HG03460 (cell line): Measurements from ENCODE around the gene TSPEAR.
"Not testable (repeated sequence)": the region's sequence is repeated elsewhere in the genome, so short reads cannot be mapped to it uniquely, and the experiment has no call there.

Experiments
- ATAC-seq: cut with Tn5 transposase; IDR thresholded peaks from one replicate; pipeline ENCODE4 v1.9.1; 2021; ENCODE audit not compliant: unreplicated experiment

The TSPEAR gene

GRCh38 chr21:44612669-44613229 lies 98.6 kb downstream of the TSPEAR start:
- no peak for ATAC-seq

- ATAC-seq, result no peak
These were observed 99.3 kb downstream of the TSPEAR start, which contains the start of gene KRTAP10-8 for GRCh38 chr21:44612029-44612486. Gene KRTAP10-8 (plus strand): TSS chr21:44612079. CDS start chr21:44612101, 22 bp downstream.

GRCh38 chr21:44611551-44611950 lies 99.8 kb downstream of the TSPEAR start:
- no peak for ATAC-seq

GRCh38 chr21:44610157-44610843 lies 101.1 kb downstream of the TSPEAR start:
- ATAC-seq, result not testable (repeated sequence)

DNA sequence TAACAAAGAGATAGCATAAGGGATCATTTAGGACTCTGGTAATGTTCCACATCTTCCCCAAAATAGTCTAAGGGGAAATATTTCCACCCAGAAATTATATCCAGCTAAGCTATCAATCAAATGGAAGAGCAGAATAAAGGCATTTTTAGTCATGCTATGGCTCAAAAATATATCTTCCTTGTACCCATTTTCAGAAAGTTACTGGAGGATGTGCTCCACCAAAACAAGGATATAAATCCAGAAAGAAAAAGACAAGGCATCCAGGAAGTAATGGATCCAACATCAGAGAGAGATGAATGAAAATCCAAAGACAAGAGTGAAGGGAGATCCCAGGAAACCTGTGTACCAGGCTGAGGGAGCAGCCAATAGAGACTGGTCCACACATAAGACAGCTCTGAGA lies 102.2 kb downstream of the TSPEAR start:
- ATAC-seq, result no peak

DNA sequence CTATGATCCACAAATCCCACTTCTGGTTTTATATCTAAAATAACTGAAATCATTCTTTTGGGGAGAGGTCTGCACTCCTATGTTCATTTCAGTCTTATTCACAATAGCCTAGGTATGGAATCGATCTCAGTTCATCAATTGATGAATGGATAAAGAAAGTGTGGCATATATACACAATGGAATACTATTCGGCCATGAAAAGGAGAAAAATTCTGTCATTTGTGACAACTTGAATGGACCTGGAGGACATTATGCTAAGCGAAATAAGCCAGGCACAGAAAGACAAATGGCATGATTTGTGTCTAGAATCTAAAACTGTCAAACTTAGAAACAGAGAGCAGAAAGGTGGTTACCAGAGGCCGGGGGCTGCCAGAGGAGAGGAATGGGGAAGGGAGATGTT lies 104.9 kb downstream of the TSPEAR start:
- no peak for ATAC-seq

- ATAC-seq, result no peak
These were observed 107.5 kb downstream of the TSPEAR start for GRCh38 chr21:44603911-44604310.

DNA sequence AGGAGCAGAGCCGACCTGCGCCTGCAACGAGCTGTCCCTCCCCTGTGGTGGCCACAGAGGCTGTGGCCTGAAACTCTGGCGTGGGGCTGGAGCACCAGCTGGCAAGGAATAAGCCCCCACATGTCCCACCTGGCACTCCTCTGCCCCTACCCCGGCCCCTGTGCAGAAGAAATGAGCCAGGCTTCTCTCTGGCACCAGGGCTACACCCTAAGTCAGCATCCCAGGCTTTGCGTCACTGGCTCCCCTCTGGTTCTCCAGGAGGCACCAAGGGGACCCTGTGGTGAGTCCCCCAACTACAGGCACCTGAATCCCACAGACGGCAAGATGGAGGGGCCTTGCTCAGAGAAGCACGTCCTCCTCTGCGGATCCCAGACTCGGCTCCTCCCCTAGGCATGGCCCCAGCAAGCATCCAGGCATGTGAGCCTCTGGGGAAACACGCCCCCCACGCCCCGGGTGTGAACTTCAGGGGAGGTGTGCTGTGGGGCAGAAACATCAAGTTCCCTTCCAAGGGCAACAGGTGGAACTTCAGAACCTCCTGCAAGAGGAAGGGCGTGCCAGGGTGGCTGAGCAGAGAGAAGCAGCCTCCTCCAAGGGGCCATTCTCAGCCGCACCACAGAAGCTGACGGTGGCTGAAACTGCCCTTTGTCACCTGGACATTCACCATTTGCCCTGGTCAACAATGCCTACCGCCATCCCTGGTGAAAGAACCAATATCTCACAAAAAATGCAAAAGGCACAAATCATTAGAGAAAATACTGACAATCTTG lies 108.1 kb downstream of the TSPEAR start:
- ATAC-seq, result no peak

DNA sequence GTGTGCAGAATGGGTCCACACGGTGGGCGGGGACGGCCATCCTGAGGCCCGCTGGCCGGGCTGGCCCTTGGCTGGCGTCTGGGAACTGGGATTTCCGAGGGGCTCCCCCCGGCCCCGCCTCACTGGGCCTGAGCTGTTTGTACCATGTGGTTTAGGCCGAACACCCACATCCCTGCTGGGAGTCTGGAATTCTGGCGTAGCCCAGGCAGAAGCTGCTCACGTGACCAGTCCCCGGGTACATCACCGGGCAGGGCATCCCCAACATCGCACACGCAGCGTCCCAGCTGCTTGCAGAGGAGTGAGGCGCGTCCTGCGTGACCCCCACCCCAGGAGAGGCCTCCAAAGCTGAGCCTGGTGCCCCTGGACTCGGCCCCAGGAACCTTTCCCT lies 108.9 kb downstream of the TSPEAR start:
- no peak for ATAC-seq

- no peak for ATAC-seq
These were observed 109.5 kb downstream of the TSPEAR start for GRCh38 chr21:44601596-44602462.

GRCh38 chr21:44601091-44601490 lies 110.3 kb downstream of the TSPEAR start:
- not testable (repeated sequence) for ATAC-seq

DNA sequence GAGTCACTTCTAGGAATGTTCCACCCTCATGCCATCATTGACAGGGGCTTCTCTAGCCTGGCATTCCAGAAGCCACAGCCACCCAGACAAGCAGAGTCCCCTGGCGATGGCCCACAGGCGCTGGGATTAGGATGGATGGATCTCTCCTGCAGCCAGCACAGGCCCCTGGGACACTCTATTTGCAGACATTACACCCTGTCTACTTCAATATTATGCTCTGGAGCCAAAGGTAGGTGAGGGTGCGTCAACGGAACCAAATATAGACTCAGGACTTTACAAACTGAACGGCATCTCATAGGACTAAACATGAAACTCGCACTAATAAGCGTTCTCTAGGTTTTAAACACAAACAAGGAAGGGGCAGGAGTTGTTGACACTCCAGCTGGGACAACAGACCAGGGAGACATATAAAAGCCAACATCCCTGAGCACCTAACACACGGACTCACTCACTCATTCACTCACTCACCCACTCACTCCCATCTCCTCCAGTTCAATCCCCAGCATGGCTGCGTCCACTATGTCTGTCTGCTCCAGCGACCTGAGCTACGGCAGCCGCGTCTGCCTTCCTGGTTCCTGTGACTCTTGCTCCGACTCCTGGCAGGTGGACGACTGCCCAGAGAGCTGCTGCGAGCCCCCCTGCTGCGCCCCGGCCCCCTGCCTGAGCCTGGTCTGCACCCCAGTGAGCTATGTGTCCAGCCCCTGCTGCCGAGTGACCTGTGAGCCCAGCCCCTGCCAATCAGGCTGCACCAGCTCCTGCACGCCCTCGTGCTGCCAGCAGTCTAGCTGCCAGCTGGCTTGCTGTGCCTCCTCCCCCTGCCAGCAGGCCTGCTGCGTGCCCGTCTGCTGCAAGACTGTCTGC lies 111.0 kb downstream of the TSPEAR start, which contains the start of gene KRTAP10-7:
TSS of gene KRTAP10-7 (plus strand) at position 480 of the 861 bp plus-strand sequence. CDS start at position 505, 25 bp downstream.
- not testable (repeated sequence) for ATAC-seq

- no peak for ATAC-seq
These were observed 111.9 kb downstream of the TSPEAR start for GRCh38 chr21:44599264-44600029.

DNA sequence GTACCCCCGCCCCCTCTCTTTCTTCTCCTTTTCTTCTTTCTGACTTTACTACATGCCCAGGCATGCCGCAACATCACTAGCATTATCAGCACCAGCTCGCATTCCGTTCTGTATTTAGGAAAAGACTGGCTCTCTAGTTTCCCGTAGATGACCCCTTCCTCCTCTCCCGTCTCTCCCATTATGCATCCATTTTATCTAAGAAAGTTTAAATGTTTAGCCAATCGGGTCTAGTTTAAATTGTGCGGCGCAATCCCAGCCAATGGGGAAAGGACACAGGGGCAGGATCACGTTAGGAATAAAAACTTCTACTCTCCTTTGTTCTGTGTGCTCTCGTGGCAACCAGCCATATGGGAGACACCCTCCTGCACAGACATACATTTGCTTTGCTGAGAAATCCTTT lies 113.3 kb downstream of the TSPEAR start:
- no peak for ATAC-seq

GRCh38 chr21:44596068-44596725 lies 115.2 kb downstream of the TSPEAR start:
- ATAC-seq, result no peak

GRCh38 chr21:44595524-44595923 lies 115.8 kb downstream of the TSPEAR start:
- no peak for ATAC-seq

- no peak for ATAC-seq
These were observed 116.9 kb downstream of the TSPEAR start for GRCh38 chr21:44594406-44594916.
